Fibroblast of upper back skin (primary cell): ENCODE data around the gene HSPB1.
A peak's percentile ranks its signal among the peaks of the same experiment; 100 is the strongest.
"Not testable (repeated sequence)": the region's sequence is repeated elsewhere in the genome, so short reads cannot be mapped to it uniquely, and the experiment has no call there.

Experiments
- DNase-seq: peaks from one replicate; pipeline ENCODE4 v3.0.0-alpha.2; 2013

Gene HSPB1

DNA sequence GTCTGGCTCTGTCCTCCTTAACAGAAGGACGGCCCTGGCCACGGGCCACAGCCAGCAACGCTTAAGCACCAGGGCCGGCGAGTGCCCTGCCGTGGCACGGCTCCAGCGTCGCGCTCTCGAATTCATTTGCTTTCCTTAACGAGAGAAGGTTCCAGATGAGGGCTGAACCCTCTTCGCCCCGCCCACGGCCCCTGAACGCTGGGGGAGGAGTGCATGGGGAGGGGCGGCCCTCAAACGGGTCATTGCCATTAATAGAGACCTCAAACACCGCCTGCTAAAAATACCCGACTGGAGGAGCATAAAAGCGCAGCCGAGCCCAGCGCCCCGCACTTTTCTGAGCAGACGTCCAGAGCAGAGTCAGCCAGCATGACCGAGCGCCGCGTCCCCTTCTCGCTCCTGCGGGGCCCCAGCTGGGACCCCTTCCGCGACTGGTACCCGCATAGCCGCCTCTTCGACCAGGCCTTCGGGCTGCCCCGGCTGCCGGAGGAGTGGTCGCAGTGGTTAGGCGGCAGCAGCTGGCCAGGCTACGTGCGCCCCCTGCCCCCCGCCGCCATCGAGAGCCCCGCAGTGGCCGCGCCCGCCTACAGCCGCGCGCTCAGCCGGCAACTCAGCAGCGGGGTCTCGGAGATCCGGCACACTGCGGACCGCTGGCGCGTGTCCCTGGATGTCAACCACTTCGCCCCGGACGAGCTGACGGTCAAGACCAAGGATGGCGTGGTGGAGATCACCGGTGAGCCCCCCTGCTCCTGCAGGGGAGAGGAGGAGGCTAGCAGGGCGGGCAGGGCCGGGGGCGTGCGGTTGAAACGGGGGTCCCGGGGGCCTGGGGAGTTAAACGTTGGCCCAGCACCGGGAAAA, at the start of gene HSPB1:
TSS of gene HSPB1 (plus strand) at position 327 of the 855 bp plus-strand sequence. CDS start at position 367, 40 bp downstream.
- DNase-seq, result peak; percentile 92

- no peak for DNase-seq
Measured at GRCh38 chr7:76254781-76255180, 47.7 kb upstream of the HSPB1 start.

DNA sequence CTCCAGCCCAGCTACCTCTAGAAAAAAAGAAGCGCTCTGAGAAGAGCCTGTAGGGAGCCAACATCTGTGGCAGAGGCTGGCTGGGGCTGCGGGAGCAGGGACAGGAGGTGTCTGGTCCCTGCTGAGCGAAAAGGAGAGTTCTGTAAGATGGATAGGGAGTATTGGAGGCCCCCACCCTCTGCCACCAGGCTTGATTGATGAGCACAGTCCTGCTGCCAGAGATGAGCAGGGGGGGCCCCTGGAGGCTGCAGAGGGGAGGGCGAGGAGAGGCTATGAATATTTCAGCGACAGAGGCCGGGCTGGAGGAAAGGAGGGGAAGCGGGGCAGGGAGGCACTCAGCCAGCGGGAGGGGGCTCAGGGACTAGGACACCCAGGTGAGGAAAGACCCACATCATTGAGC, 44.5 kb upstream of the HSPB1 start:
- DNase-seq, result no peak

GRCh38 chr7:76259124-76260093, 43.1 kb upstream of the HSPB1 start:
- DNase-seq, result no peak

DNA sequence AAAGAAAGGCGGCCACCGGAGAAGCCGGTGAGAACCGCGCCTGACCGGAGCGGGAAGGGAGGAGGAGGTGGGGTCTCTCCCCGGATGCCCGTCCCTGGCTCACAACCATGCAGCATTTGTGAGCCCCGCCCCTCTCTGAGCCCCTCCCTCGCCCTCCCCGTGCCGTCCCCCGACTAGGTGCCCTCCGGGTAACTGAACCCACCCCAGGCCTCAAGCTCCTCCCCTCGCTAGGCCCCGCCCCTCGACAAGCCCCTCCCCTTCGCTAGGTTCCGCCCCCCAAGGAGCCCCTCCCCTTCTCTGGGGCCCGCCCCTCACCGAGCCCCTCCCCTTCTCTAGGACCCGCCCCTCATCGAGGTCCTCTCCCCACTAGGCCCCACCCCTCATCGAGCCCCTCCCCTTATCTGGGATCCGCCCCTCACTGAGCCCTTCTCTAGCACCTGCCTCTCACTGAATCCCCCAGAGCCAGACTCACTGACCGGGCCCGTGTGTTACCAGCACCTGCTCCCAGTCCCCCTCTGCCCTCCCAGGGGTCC, 42.2 kb upstream of the HSPB1 start:
- DNase-seq, result peak; percentile 10

DNA sequence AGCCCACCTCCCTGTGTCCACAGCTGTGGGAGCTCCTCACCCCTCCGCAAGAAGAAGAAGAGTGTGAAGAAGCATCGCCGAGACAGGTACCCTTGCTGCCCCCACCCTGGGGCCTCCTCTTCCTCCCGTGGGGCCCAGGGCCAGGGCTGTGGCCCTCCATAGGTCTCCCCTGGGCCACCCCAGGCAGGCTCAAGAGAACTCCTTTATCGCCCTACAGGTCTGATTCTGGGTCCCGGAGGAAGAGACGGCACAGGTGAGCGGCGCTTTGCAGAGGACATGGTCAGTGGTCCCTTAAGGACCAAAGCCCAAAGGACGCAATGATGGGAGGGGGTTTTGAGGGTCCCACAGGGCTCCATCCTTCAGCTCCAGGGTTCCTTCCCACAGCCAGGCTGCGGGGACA, 41.1 kb upstream of the HSPB1 start:
- no peak for DNase-seq

GRCh38 chr7:76261931-76262330, 40.5 kb upstream of the HSPB1 start:
- no peak for DNase-seq

DNA sequence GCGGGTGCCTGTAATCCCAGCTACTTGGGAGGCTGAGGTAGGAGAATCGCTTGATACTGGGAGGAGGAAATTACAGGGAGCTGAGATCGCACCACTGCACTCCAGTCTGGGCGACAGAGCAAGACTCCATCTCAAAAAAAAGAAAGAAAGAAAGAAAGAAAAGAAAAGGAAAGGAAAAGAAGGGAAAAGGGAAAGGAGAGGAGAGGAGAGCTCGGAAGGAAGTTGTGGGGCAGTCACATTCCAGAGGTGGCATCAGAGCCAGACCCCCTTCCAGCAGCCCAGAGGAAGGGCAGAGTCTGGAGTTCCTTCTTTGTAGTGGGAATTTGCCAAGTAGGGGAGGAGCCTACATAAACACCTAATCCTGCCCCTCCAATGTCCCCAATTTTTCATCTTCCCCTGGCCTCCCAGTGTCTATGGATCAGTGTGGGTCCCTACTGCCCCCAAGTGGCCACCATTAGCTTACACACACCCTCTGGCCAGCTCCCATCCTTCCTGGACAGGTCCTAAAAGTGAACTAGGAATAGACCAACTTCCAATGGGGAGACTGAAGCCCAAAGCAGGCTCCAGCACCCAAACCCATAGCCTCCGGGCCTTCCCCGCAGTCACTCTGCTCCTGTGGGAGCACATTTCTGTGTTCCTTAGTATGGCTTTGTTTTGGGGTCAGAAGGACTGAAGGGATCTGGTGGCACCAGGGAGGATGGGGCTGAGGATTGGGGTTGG, 39.6 kb upstream of the HSPB1 start:
- peak; percentile 46 for DNase-seq

- DNase-seq, result no peak
Measured at GRCh38 chr7:76265299-76265698, 37.2 kb upstream of the HSPB1 start.

DNA sequence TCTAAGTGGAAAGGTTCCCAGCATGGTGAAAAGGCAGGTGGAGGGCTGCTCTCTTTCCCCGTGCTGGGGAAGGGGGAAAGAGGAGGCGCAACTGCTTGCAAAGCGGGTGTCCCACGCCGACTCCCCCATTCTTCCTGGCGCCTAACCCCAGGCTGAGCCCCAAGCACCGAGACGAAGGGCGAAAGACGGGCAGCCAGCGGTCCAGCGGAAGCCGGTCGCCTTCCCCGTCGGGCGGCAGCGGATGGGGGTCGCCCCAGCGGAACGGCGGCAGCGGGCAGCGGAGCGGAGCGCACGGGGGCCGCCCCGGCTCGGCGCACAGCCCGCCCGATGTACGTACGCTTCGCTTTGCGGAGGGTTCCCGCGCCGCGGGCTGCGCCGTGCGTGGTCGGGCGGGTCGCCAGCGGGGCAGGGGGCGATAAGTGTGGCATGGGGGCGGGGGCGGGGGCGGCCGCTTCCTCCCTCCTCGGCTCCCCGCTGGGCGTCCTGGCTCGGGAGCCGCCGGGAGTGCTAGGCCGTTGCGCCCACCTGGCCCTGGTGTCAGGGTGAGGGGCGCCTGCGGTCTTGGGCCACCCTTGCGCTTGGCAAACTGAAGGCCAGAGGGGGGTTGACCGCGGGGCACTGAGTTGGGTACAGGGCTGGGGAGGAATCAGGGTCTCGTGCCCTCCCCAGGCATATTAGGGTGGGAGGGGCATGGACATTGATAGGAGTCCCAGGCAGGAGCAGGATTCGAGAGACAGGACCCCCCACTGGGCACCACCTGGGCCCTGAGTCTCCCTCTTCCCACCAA, 35.2 kb upstream of the HSPB1 start:
- no peak for DNase-seq

DNA sequence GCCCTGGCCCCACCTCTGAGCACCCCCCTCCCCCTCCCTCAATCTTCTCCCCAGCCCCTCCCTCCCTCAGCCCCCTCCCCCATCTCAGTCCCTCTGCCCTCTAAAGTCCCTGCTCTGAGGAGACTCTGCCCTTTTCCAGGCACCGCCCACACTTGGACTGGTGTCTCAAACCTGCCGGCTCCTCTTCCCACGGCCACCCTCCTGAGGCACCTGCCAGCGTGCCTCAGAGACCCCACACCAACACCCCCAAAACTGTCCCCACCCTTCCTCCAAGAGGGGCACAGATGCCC, 34.6 kb upstream of the HSPB1 start:
- no peak for DNase-seq

- no peak for DNase-seq
Measured at GRCh38 chr7:76268376-76268775, 34.1 kb upstream of the HSPB1 start.

GRCh38 chr7:76269895-76270294, 32.6 kb upstream of the HSPB1 start:
- DNase-seq, result no peak

- not testable (repeated sequence) for DNase-seq
Measured at GRCh38 chr7:76271384-76271783, 31.1 kb upstream of the HSPB1 start.

GRCh38 chr7:76272142-76272541, 30.3 kb upstream of the HSPB1 start:
- no peak for DNase-seq

DNA sequence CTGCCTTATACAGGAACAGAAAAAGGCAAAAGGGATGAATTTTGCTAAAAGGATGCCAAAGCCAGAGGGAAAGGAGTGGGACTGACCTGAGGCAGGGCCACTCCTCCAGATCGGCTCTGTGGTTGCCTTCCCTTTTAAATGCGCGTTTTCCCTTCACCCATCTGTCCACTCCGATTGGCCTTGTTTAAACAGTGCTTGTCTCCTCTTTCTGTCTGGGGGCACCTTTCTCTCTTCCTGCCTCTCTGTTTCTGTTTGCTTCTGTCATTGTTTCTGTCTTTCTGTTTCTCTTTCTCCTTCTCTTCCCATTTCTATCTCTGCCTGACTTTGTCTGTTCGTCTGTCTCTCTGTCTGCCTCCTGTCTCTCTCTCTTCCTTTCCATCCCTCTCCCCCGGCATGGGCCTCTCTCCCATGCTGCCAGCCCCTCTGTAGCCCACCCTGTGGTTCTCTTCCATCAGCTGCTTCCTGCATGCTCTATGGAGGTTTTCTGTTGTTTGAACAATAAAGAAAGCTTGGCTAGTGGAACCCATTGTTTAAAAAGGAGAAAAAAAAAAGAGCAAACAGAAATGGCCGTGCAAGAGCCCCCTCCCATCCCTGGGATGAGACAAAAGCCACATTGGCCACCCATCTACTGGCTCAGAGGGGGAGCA, 29.5 kb upstream of the HSPB1 start:
- DNase-seq, result no peak

- DNase-seq, result no peak
Measured at GRCh38 chr7:76273503-76273902, 29.0 kb upstream of the HSPB1 start.

GRCh38 chr7:76278540-76278939, 23.9 kb upstream of the HSPB1 start:
- no peak for DNase-seq

DNA sequence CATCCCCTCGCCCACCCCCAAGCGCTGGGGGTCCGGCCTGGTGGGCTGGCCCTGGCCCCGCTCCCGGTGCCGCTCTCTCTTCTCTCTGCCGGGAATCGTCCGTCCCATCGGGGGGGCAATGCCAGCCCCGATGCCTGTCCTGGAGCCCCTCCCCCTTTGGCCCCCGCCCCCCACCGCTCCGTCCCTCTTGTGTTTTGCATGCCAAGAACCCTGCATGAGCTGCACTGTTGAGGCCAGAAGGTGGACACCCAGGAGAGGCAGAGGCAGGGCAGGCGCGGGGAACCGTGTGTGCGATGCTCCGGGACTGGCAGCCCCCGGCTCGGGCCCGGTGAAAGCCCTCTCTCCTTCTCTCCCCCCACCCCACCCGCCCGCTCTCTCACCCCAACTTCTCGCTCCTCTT, 22.1 kb upstream of the HSPB1 start:
- DNase-seq, result no peak

DNA sequence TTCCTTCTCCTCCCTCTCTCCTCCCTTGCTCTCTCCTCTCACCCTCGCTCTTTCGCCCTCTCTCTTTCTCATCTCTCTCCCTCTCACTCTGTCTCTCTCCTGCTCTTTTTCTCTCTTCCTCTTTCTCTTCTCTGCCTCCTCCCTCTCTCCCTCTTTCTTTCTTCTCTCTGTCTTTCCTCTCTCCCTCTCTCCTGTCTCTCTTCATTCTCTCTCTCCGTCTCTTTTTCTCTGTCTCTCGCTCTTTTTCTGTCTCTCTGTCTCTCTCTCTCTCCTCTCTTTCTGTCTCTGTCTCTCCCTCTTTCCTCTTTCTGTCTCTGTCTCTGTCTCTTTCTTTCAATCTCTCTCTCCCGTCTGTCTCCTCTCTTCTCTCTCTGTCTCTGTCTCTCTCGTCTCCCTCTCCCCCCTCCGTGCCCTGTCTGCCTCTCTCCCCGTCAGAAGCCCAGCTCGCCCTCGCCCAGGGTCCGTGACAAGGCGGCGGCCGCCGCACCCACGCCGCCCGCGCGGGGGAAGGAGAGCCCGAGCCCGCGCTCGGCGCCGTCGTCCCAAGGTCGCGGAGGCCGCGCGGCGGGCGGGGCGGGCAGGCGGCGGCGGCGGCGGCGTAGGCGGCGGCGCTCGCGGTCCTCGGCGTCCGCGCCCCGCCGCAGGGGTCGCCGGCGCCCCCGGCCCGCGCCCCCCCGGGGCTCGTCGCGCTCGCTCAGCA, 21.3 kb upstream of the HSPB1 start:
- DNase-seq, result no peak
